ENCODE measurements around the gene NQO2. TPM values are rescaled to one million over a fixed set of nuclear protein-coding genes. Genes with fewer than 3 reads are reported as not detected.

Gene NQO2
- total and polyA plus RNA-seq, 2 experiments from 2014 or later: 23.4 to 38.5 TPM

GRCh38 chr6:2969549-2969948 is 30.1 kb upstream of the NQO2 start:
- Histone ChIP-seq H3K4me2 (peak overlapping the region; percentile 87), H3K36me3 (replicated peaks; ENCODE audit: insufficient read depth, low read depth) (no peaks in the 10 kb centered on the region), H3K27me3 (no peaks in the 10 kb centered on the region), H3K27ac (no peak overlapping the region), H3K4me3 (no peak overlapping the region), H3K9me2 (replicated peaks; ENCODE audit: insufficient read depth) (no peaks in the 10 kb centered on the region), H3K9me3 (ENCODE audit: low read depth) (no peaks in the 10 kb centered on the region), H2AFZ (no peak overlapping the region), H3K4me1 (ENCODE audit: insufficient read depth) (peaks cover 22% of the 10 kb centered on the region), H3K79me2 (peaks cover 46% of the 10 kb centered on the region), H4K20me1 (ENCODE audit: insufficient read depth, poor library complexity, severe bottlenecking) (no peaks in the 10 kb centered on the region)
- no peak for DNase-seq (ENCODE audit: low spot score)
- TF ChIP-seq EZH2phosphoT487 (IDR thresholded peaks at IDR 0.05; ENCODE audit: low read depth, severe bottlenecking, unreplicated experiment): no peak
- TF ChIP-seq, protein P1, sequence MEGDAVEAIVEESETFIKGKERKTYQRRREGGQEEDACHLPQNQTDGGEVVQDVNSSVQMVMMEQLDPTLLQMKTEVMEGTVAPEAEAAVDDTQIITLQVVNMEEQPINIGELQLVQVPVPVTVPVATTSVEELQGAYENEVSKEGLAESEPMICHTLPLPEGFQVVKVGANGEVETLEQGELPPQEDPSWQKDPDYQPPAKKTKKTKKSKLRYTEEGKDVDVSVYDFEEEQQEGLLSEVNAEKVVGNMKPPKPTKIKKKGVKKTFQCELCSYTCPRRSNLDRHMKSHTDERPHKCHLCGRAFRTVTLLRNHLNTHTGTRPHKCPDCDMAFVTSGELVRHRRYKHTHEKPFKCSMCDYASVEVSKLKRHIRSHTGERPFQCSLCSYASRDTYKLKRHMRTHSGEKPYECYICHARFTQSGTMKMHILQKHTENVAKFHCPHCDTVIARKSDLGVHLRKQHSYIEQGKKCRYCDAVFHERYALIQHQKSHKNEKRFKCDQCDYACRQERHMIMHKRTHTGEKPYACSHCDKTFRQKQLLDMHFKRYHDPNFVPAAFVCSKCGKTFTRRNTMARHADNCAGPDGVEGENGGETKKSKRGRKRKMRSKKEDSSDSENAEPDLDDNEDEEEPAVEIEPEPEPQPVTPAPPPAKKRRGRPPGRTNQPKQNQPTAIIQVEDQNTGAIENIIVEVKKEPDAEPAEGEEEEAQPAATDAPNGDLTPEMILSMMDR (IDR thresholded peaks at IDR 0.05; ENCODE audit: poor library complexity): no peak
- no peak for TF ChIP-seq EZH2 (IDR thresholded peaks at IDR 0.05; ENCODE audit: borderline replicate concordance)
- WGBS (ENCODE audit: low lambda C conversion rate, missing lambda C conversion rate): 84% methylated on average over 3 of the region's 3 CpGs

DNA sequence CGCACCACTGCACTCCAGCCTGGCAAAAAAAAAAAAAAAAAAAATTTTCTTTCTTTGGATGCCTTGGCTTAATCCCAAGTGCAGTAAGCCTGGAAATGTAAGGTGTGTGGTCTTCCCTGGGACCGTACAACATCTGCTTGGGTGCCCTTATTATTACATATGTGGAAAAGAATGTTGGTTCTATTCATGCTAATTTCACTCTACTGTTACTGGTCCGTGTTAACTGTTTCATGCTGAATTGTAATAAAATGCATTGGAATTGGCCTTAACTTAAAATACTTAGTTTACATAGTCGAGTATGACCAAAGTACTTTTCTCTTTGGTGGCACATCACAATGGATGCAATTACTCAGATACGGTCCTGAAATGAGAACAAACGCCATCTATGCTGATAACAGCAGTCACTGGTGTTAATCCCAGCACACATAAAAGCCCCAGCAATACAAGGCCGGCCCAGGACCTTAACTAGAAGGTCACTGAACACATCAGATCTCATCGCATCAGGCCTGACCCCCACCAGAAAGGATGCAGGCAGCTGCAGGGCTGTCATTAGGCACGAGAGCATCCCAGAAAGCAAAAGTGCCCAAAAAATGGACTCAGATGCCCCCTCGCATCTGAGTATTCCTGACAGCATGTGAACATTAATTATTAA is 29.5 kb upstream of the NQO2 start:
- Histone ChIP-seq H3K4me1 (ENCODE audit: insufficient read depth) (peaks cover 22% of the 10 kb centered on the region), H3K4me3 (peak overlapping the region; percentile 72), H3K36me3 (replicated peaks; ENCODE audit: insufficient read depth, low read depth) (no peaks in the 10 kb centered on the region), H3K27ac (peak overlapping the region; percentile 97), H4K20me1 (ENCODE audit: insufficient read depth, poor library complexity, severe bottlenecking) (no peaks in the 10 kb centered on the region), H3K4me2 (peak overlapping the region; percentile 87), H2AFZ (no peak overlapping the region), H3K27me3 (no peaks in the 10 kb centered on the region), H3K9me2 (replicated peaks; ENCODE audit: insufficient read depth) (no peaks in the 10 kb centered on the region), H3K79me2 (peaks cover 39% of the 10 kb centered on the region), H3K9me3 (ENCODE audit: low read depth) (no peaks in the 10 kb centered on the region)
- WGBS (ENCODE audit: low lambda C conversion rate, missing lambda C conversion rate): 42% methylated on average over 10 of the region's 10 CpGs
- TF ChIP-seq, protein P1 (IDR thresholded peaks at IDR 0.05; ENCODE audit: poor library complexity): no peak
- TF ChIP-seq EZH2phosphoT487 (IDR thresholded peaks at IDR 0.05; ENCODE audit: low read depth, severe bottlenecking, unreplicated experiment): no peak
- no peak for TF ChIP-seq EZH2 (IDR thresholded peaks at IDR 0.05; ENCODE audit: borderline replicate concordance)
- DNase-seq (ENCODE audit: low spot score): no peak

- H3K36me3 ChIP-seq (replicated peaks; ENCODE audit: insufficient read depth, low read depth): no peaks in the 10 kb centered on the region
- peak; percentile 75 for DNase-seq (ENCODE audit: low spot score)
- H3K9me2 ChIP-seq (replicated peaks; ENCODE audit: insufficient read depth): no peaks in the 10 kb centered on the region
- no peaks in the 10 kb centered on the region for H4K20me1 ChIP-seq (ENCODE audit: insufficient read depth, poor library complexity, severe bottlenecking)
- peaks cover 33% of the 10 kb centered on the region for H3K79me2 ChIP-seq
- TF ChIP-seq EZH2phosphoT487 (IDR thresholded peaks at IDR 0.05; ENCODE audit: low read depth, severe bottlenecking, unreplicated experiment) (no peak), EZH2 (IDR thresholded peaks at IDR 0.05; ENCODE audit: borderline replicate concordance) (no peak)
- TF ChIP-seq, protein P1 (IDR thresholded peaks at IDR 0.05; ENCODE audit: poor library complexity): no peak
- peaks cover 22% of the 10 kb centered on the region for H3K4me1 ChIP-seq (ENCODE audit: insufficient read depth)
- 2% methylated on average over 56 of the region's 80 CpGs for WGBS (ENCODE audit: low lambda C conversion rate, missing lambda C conversion rate)
- H3K27ac ChIP-seq: peak overlapping the region; percentile 97
- no peaks in the 10 kb centered on the region for H3K27me3 ChIP-seq
- peak overlapping the region; percentile 87 for H3K4me2 ChIP-seq
- no peaks in the 10 kb centered on the region for H3K9me3 ChIP-seq (ENCODE audit: low read depth)
- peak overlapping the region; percentile 72 for H3K4me3 ChIP-seq
- peak overlapping the region; percentile 79 for H2AFZ ChIP-seq
These were observed 28.8 kb upstream of the NQO2 start for GRCh38 chr6:2970753-2971419.

Measured in hepatocyte (in vitro differentiated cells).